DMS 273 (cell line): ENCODE measurements around the gene SRGAP2C.
"Not testable (repeated sequence)": the region's sequence is repeated elsewhere in the genome, so short reads cannot be mapped to it uniquely, and the experiment has no call there.

Source experiments
- DNase-seq: peaks from one replicate; lab custom pipeline; 2025; ENCODE audit not compliant: unreplicated experiment; lab: John Stamatoyannopoulos, UW

The SRGAP2C gene

DNA sequence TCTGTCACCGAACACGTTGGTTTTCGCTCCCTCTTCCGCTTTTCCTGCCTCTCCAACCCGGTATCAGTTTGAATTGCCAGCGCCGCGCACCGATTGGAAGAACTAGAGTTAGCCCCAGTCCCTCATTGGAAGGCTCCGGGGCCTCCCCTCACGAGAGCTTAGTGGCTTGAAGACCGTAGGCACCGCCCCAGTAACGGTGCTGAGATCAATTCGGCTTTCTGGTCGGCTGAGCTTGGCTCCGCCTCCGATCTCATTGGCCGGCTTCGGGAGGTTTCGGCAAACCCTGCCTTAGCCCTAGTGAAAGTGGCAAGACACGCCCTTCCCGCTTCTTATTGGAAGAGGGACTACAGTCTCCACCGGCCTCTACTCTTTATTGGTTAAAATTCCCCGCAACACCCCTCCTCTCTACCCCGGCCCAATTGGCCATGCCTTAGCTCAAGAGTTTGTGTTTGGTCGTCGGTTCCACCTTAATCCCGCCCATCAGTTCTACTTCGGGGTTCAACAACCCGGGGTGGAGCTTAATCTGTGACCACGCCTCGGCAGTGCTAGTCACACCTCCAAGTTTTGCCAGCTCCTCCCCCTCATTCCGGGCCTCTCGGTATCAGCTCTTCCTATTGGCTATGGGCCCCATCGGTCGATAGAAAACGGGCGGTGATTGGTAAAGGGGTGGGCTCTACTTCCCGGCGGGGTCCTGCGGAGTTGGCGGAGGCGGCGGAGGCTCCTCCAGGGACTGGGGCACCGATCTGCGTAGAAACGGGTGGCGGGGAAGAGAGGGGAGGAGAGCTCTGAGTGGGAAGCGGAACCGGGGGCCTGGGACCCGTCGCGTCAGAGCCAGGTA is at the start of gene SRGAP2C, which contains the start of gene FAM72B:
Gene SRGAP2C, plus strand, starts transcription at position 686 of the 838 bp plus-strand sequence. CDS start 2,472 bp downstream, outside the sequence.
Gene FAM72B, minus strand, starts transcription at position 51 of the 838 bp plus-strand sequence. CDS start 851 bp downstream, outside the sequence.
- DNase-seq: peak; percentile 98

DNA sequence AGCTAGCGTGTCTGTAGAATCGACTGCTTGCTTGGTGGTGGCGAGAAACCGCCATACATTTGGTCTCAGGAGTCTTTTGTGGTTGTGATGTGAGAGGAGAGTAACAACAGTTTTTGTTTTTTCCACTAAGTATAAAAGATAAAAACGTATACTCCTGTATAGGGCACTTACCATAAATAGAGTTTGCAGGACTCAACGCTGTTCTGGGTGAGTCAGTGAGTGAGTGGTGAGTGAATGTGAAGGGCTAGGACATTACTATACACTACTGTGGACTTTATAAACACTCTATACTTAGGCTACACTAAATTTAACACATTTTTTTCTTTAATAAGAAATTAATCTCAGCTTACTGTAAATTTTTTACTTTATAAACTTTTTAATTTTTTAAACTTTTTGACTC is 44.4 kb upstream of the SRGAP2C start:
- not testable (repeated sequence) for DNase-seq

GRCh38 chr1:121148489-121149190 is 36.1 kb upstream of the SRGAP2C start:
- not testable (repeated sequence) for DNase-seq

DNA sequence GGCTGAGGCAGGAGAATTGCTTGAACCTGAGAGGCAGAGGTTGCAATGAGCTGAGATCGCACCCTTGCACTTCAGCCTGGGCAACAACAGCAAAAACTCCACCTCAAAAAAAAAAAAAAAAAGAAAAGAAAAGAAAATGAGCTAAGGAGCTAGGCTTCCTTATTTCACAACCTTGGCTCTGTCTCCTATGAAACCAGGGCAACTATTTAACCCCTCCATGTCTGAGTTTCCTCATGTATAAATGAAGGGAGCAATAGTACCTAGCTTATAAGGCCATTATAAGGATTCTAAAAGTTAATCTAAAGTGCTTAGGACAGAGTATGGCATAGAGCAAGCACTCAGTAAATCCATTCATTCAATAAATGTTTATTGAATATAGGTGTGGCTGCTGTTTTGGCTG is 33.5 kb upstream of the SRGAP2C start:
- not testable (repeated sequence) for DNase-seq

GRCh38 chr1:121152788-121153187 is 32.0 kb upstream of the SRGAP2C start:
- not testable (repeated sequence) for DNase-seq

- not testable (repeated sequence) for DNase-seq
These were observed 30.0 kb upstream of the SRGAP2C start for GRCh38 chr1:121154811-121155210.

- DNase-seq: peak; percentile 17
These were observed 29.0 kb upstream of the SRGAP2C start for GRCh38 chr1:121155671-121156358.

- DNase-seq: not testable (repeated sequence)
These were observed 27.7 kb upstream of the SRGAP2C start for GRCh38 chr1:121156958-121157603.

DNA sequence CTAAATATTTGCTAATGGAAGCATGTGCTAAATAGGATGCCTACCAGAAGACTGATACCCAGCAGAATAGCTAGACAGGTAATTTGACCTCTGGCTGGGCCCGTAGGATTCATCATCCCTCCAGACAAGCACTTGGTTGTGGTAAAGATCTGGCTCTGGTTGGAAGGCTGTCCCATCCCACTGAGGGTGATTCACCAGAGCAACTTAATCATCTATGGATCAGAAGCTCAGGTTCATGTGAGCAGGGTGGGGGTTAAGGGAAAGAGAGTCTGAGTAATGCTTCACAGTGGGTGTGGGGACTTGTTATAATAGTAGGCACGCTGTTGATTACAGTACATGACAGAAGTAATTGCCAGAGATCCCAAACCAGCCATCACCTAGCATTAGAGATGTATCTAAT is 27.2 kb upstream of the SRGAP2C start:
- not testable (repeated sequence) for DNase-seq

DNA sequence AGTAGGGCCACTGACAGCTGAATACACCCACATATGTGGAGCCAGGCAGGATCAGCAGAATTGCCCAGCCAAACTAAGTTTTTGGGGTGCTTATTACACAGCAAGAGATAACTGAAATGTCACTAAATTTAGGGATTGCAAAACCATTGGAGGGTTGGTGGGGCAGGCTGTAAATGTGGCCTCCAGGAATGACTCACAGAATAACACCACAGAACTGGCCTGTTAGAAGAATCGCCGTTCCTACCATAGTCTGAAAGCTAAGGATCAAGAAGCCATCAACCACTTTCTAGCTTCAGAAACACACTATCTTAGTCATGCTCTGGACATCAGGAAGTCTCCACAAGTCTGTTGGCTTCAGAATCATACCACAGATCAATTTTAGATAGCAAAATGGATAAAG is 24.7 kb upstream of the SRGAP2C start:
- DNase-seq: not testable (repeated sequence)

DNA sequence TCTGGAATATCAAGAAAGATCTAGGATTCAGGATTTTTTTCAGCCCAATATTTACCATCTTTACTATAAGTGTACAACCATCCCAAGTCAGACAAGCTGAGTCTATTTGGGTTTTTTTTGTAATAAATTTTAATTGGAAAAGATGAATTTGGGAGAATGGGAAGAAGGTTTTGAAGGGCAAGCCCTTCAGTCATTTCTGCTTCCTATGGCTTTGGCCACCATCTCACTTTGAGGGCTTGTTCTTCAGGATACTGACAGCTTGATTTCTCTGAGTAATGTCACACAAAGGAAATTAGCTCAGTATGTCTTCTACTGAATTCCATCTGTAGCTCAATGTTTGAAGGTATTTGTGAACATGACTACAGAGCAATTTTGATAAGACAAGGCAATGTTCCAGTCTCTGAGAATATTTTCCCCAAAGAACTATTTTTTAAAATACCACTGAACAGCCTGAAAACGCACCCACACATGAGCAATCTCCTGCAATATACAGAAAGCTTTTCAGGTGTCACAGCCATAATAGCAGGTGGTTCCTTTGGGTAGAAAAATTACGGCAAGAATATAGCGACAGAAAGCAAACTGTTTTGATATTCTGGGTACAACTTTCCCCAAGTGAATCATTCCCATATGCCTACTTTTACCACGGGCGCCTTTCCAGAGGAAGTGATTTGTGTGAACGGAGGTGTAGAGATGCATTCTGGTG is 23.4 kb upstream of the SRGAP2C start:
- DNase-seq: not testable (repeated sequence)

GRCh38 chr1:121163850-121164757 is 20.7 kb upstream of the SRGAP2C start:
- DNase-seq: not testable (repeated sequence)

DNA sequence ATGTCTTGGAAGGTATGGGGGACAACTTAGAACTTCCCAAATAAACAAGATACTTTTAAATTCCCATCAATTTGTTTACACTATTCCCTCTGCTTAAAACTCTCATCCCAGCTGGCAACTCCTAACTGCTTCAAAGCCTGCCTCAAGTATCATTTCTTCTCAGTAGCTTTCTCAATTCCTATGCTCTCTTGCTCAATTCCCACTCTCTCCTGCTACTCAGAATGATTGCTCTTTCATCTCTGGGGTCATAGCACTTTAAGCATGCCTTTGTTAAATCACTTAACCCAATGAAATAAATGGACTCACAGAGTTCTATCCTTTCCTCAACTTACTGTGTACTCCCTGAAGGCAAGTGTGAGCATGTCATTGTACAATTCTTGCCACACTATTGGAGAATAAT is 19.5 kb upstream of the SRGAP2C start:
- not testable (repeated sequence) for DNase-seq

GRCh38 chr1:121167225-121167738 is 17.5 kb upstream of the SRGAP2C start:
- DNase-seq: not testable (repeated sequence)

GRCh38 chr1:121168152-121168668 is 16.6 kb upstream of the SRGAP2C start:
- DNase-seq: not testable (repeated sequence)

GRCh38 chr1:121176649-121177048 is 8.1 kb upstream of the SRGAP2C start:
- not testable (repeated sequence) for DNase-seq

DNA sequence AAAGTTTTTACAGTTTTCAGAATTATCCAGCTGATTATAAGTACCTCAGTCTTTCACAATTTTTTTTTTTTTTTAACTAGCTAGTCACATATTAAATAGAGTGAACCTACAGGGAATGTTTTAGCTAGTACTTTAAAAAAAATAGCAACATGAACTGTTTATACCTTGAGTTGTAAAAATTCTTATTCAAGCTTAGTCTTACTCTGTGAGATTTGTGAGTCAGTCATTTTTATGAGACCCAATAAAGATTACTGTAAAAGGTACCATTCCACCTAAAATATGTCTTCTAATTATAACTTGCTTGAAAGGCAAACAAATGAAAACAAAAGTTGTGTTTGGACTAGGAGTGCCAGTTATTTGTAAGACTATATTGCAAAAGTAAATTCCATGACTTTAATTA is 6.6 kb upstream of the SRGAP2C start:
- not testable (repeated sequence) for DNase-seq

- DNase-seq: not testable (repeated sequence)
These were observed 908 bp upstream of the SRGAP2C start for GRCh38 chr1:121183867-121184266.
